IMR-90 (cell line): Measurements from ENCODE around the gene KAT2B. TPM values are rescaled to one million over a fixed set of nuclear protein-coding genes. Genes with fewer than 3 reads are reported as not detected.

Experiments used
- ATAC-seq: fragments of 200-7000 bp; cut with Tn5 transposase; 2 replicates; pipeline ENCODE4 v1.9.1; 2020; ENCODE audit warnings: low read depth, mild to moderate bottlenecking, moderate library complexity
- BruUV-seq: library from RNA; stranded (reverse); fragments of 400-500 nt; replicated peaks from 2 replicates; lab custom pipeline; 2021; lab: Mats Ljungman, UMichigan
- CTCF ChIA-PET: fragments of 300-600 bp; formaldehyde crosslinking; extraction: SDS; loops from one replicate; lab custom pipeline; 2021; ENCODE audit warnings: antibody characterized with exemption; lab: Yijun Ruan, JAX
- POLR2A ChIA-PET: fragments of 300-600 bp; sonication (Branson Sonifier 250); formaldehyde crosslinking; loops from one replicate; lab custom pipeline; 2022; ENCODE audit warnings: antibody characterized with exemption; ENCODE audit not compliant: unreplicated experiment; lab: Charles Lee
- DNase-seq: peaks from one replicate; pipeline ENCODE4 v3.0.0; 2013
- H2AFZ ChIP-seq: replicated peaks from 2 replicates; pipeline ENCODE3; 2013; ENCODE audit warnings: low read length, mild to moderate bottlenecking; ENCODE audit not compliant: poor library complexity
- H2AK5ac ChIP-seq: 2 replicates; pipeline ENCODE4 v1.6.1; 2013; ENCODE audit warnings: low read depth, low read length, inconsistent platforms
- H2AK9ac ChIP-seq: replicated peaks from 2 replicates; pipeline ENCODE3; 2013; ENCODE audit warnings: mild to moderate bottlenecking, low read depth, low read length, moderate library complexity; ENCODE audit not compliant: poor library complexity
- H2BK120ac ChIP-seq: 2 replicates; pipeline ENCODE4 v1.6.1; 2013; ENCODE audit warnings: low read depth, low read length, inconsistent platforms
- H2BK15ac ChIP-seq: 3 replicates; pipeline ENCODE4 v1.6.1; 2013; ENCODE audit warnings: low read depth, low read length, inconsistent platforms
- H2BK20ac ChIP-seq: 2 replicates; pipeline ENCODE4 v1.6.1; 2013; ENCODE audit warnings: low read depth, mild to moderate bottlenecking, inconsistent platforms, low read length, moderate library complexity
- H2BK5ac ChIP-seq: 2 replicates; pipeline ENCODE4 v1.6.1; 2013; ENCODE audit warnings: mild to moderate bottlenecking, low read depth, low read length, inconsistent platforms; ENCODE audit not compliant: poor library complexity, severe bottlenecking
- H3K14ac ChIP-seq: replicated peaks from 2 replicates; pipeline ENCODE4 v1.6.1; 2013; ENCODE audit warnings: low read depth, low read length, inconsistent platforms
- H3K18ac ChIP-seq: 2 replicates; pipeline ENCODE4 v1.6.1; 2013; ENCODE audit warnings: low read depth, low read length, control low read depth
- H3K23ac ChIP-seq: 2 replicates; pipeline ENCODE4 v1.6.1; 2013; ENCODE audit warnings: low read depth, low read length, inconsistent platforms
- H3K27ac ChIP-seq: 2 replicates; pipeline ENCODE4 v1.5.1; 2013; ENCODE audit warnings: mild to moderate bottlenecking, control low read depth, low read length; ENCODE audit not compliant: insufficient read depth
- H3K27me3 ChIP-seq: 2 replicates; pipeline ENCODE4 v1.6.1; 2013; ENCODE audit warnings: low read length; ENCODE audit not compliant: control insufficient read depth, insufficient read depth
- H3K36me3 ChIP-seq: 2 replicates; pipeline ENCODE4 v1.6.1; 2013; ENCODE audit warnings: low read length, mixed read lengths; ENCODE audit not compliant: control insufficient read depth, insufficient read depth
- H3K4ac ChIP-seq: 2 replicates; pipeline ENCODE4 v1.6.1; 2013; ENCODE audit warnings: low read depth, low read length, inconsistent platforms
- H3K4me1 ChIP-seq: 2 replicates; pipeline ENCODE4 v1.6.1; 2013; ENCODE audit warnings: low read length, mixed read lengths; ENCODE audit not compliant: control insufficient read depth, insufficient read depth
- H3K4me2 ChIP-seq: 2 replicates; pipeline ENCODE4 v1.6.1; 2013; ENCODE audit warnings: low read depth, mild to moderate bottlenecking, control low read depth, low read length, moderate library complexity
- H3K4me3 ChIP-seq: 2 replicates; pipeline ENCODE4 v1.5.1; 2013; ENCODE audit warnings: low read depth, mild to moderate bottlenecking, control low read depth, low read length, moderate library complexity; ENCODE audit not compliant: insufficient read depth
- H3K56ac ChIP-seq: 2 replicates; pipeline ENCODE4 v1.6.1; 2013; ENCODE audit warnings: low read length, inconsistent platforms; ENCODE audit not compliant: insufficient read depth; ENCODE audit errors: extremely low read depth
- H3K79me1 ChIP-seq, 2 experiments: 2 replicates each; pipeline ENCODE4 v1.6.1; 2013; ENCODE audit warnings: low read length in 2 of 2, inconsistent platforms in 1 of 2, low read depth in 1 of 2
- H3K9ac ChIP-seq: 2 replicates; pipeline ENCODE4 v1.6.1; 2013; ENCODE audit warnings: low read depth, low read length, control low read depth
- H3K9me1 ChIP-seq: 2 replicates; pipeline ENCODE4 v1.6.1; 2013; ENCODE audit warnings: low read length, inconsistent platforms; ENCODE audit not compliant: insufficient read depth
- H3K9me3 ChIP-seq: 2 replicates; pipeline ENCODE4 v1.6.1; 2013; ENCODE audit warnings: low read length; ENCODE audit not compliant: control insufficient read depth, insufficient read depth
- H4K20me1 ChIP-seq: 2 replicates; pipeline ENCODE4 v1.6.1; 2013; ENCODE audit warnings: low read length, inconsistent platforms; ENCODE audit not compliant: insufficient read depth
- H4K5ac ChIP-seq: 2 replicates; pipeline ENCODE4 v1.6.1; 2013; ENCODE audit warnings: mild to moderate bottlenecking, low read depth, low read length, control low read depth
- H4K8ac ChIP-seq, 2 experiments: 2 replicates each; pipeline ENCODE4 v1.6.1; 2013; ENCODE audit warnings: low read depth in 2 of 2, low read length in 2 of 2, control low read depth in 1 of 2, inconsistent platforms in 1 of 2
- H4K91ac ChIP-seq: 2 replicates; pipeline ENCODE4 v1.6.1; 2013; ENCODE audit warnings: low read depth, low read length, inconsistent platforms; ENCODE audit not compliant: insufficient read depth
- BHLHE40 ChIP-seq: fragments of 150-350 bp; IDR thresholded peaks from 2 replicates; pipeline ENCODE4 v1.6.1; 2016; ENCODE audit warnings: mild to moderate bottlenecking, low read depth, low read length
- CEBPB ChIP-seq: IDR thresholded peaks from 2 replicates; pipeline ENCODE4 v1.6.1; 2012; ENCODE audit warnings: low read depth, low read length, improper control_type of control experiment
- CHD1 ChIP-seq: IDR thresholded peaks from 2 replicates; pipeline ENCODE4 v1.6.1; 2012; ENCODE audit warnings: low read depth, low read length, improper control_type of control experiment
- ELK1 ChIP-seq: fragments of 150-350 bp; IDR thresholded peaks from 2 replicates; pipeline ENCODE4 v1.6.1; 2016; ENCODE audit warnings: low read depth, mild to moderate bottlenecking, low read length, moderate library complexity, borderline replicate concordance
- FOS ChIP-seq: fragments of 150-350 bp; IDR thresholded peaks from 2 replicates; pipeline ENCODE4 v1.6.1; 2016; ENCODE audit warnings: low read depth, low read length
- MAFK ChIP-seq: IDR thresholded peaks from 2 replicates; pipeline ENCODE4 v1.6.1; 2012; ENCODE audit warnings: low read depth, low read length, improper control_type of control experiment
- MAZ ChIP-seq: IDR thresholded peaks from 2 replicates; pipeline ENCODE4 v1.6.1; 2012; ENCODE audit warnings: low read depth, mild to moderate bottlenecking, low read length, improper control_type of control experiment, moderate library complexity, borderline replicate concordance
- MXI1 ChIP-seq: IDR thresholded peaks from 2 replicates; pipeline ENCODE4 v1.6.1; 2012; ENCODE audit warnings: low read depth, mild to moderate bottlenecking, low read length, moderate library complexity, borderline replicate concordance
- NFE2L2 ChIP-seq: fragments of 150-350 bp; IDR thresholded peaks from 2 replicates; pipeline ENCODE4 v1.6.1; 2016; ENCODE audit warnings: low read depth, mild to moderate bottlenecking, low read length
- POLR2A ChIP-seq: IDR thresholded peaks from 2 replicates; pipeline ENCODE4 v1.6.1; 2012; ENCODE audit warnings: mild to moderate bottlenecking, low read depth, low read length
- RAD21 ChIP-seq: IDR thresholded peaks from 2 replicates; pipeline ENCODE4 v1.6.1; 2012; ENCODE audit warnings: low read length, improper control_type of control experiment
- RCOR1 ChIP-seq: IDR thresholded peaks from 2 replicates; pipeline ENCODE4 v1.6.1; 2012; ENCODE audit warnings: mild to moderate bottlenecking, low read length, improper control_type of control experiment; ENCODE audit not compliant: insufficient replicate concordance
- RFX5 ChIP-seq: IDR thresholded peaks from 2 replicates; pipeline ENCODE4 v1.8.0; 2012; ENCODE audit warnings: low read depth, mild to moderate bottlenecking, low read length, moderate library complexity
- SMC3 ChIP-seq: fragments of 150-350 bp; IDR thresholded peaks from 2 replicates; pipeline ENCODE4 v1.6.1; 2016; ENCODE audit warnings: low read depth, mild to moderate bottlenecking, antibody characterized with exemption, low read length, moderate library complexity
- USF2 ChIP-seq: fragments of 150-350 bp; IDR thresholded peaks from 2 replicates; pipeline ENCODE4 v1.6.1; 2017; ENCODE audit warnings: mild to moderate bottlenecking, antibody characterized with exemption, low read length, low read depth
- WGBS, 2 experiments: methylation state at CpG; one replicate each; pipeline versions ENCODE4 v1.1.5 to v1.1.7; 2013; ENCODE audit warnings: missing lambda C conversion rate in 2 of 2; ENCODE audit not compliant: insufficient read length in 1 of 2; ENCODE audit errors: extremely low coverage in 2 of 2; 5-methylcytosine and 5-hydroxymethylcytosine counted together
- dilution Hi-C: fragments of 300-500 bp; cut with HindIII; formaldehyde crosslinking; loops from one replicate; pipeline ENCODE4 v1.14.3; 2018; ENCODE audit warnings: low sequenced_read_pairs; ENCODE audit not compliant: unreplicated experiment
- in situ Hi-C: fragments of 300-500 bp; cut with MboI; formaldehyde crosslinking; loops from 3 replicates; pipeline ENCODE4 v1.14.3; 2019; ENCODE audit warnings: low sequenced_read_pairs, inconsistent platforms, mixed read lengths
- intact Hi-C: fragments of 100-400 bp; cut with micrococcal nuclease; formaldehyde crosslinking; loops from 2 replicates; pipeline ENCODE4 v1.10.0; 2022
- polyA plus RNA-seq, 3 experiments: library from polyadenylated mRNA; depleted of rRNA; stranded (reverse); fragments of >200 nt; gene quantifications; 2 replicates each; pipeline ENCODE4 v1.2.3, GENCODE V29; 2012; ENCODE audit warnings: low replicate concordance in 1 of 3
- total RNA-seq: library from RNA; depleted of rRNA; stranded (reverse); fragments of >200 nt; gene quantifications from 2 replicates; pipeline ENCODE4 v1.2.3, GENCODE V29; 2012
- TF ChIP-seq, protein P1 (sequence below): conservative IDR thresholded peaks from 2 replicates; pipeline ENCODE4 v1.5.1; 2012; ENCODE audit warnings: mild to moderate bottlenecking, low read depth, low read length, improper control_type of control experiment

The KAT2B gene
- total and polyA plus RNA-seq, 2 of the 4 experiments (the other 2 are of a cell fraction) = 2.0 to 2.2 TPM

- Histone ChIP-seq H2AK9ac (no peak overlapping the region), H3K4me2 (no peak overlapping the region), H3K4me3 (no peak overlapping the region), H3K36me3 (no peaks in the 10 kb centered on the region), H3K4ac (no peak overlapping the region), H4K8ac (no peak overlapping the region), H2BK120ac (no peak overlapping the region), H4K20me1 (no peaks in the 10 kb centered on the region), H2BK5ac (no peak overlapping the region), H2AK5ac (no peak overlapping the region), H2BK15ac (no peak overlapping the region), H3K23ac (no peak overlapping the region), H3K9me3 (no peaks in the 10 kb centered on the region), H3K14ac (no peak overlapping the region), H3K4me1 (peaks cover 1% of the 10 kb centered on the region; the same call in 1 of the 2 replicates), H3K79me1 (no peaks in the 10 kb centered on the region), H2AFZ (no peak overlapping the region), H3K9me1 (no peaks in the 10 kb centered on the region), H4K91ac (no peak overlapping the region), H3K9ac (no peak overlapping the region), H3K27ac (no peak overlapping the region), H3K27me3 (no peaks in the 10 kb centered on the region), H3K56ac (no peak overlapping the region), H2BK20ac (no peak overlapping the region), H4K5ac (no peak overlapping the region), H3K18ac (no peak overlapping the region)
- POLR2A ChIA-PET = no interaction called here
- in situ Hi-C loops (no loop called here), dilution Hi-C loops (no loop called here), intact Hi-C loops (no loop called here)
- DNase-seq = no peak
- TF ChIP-seq CEBPB (no peak), ELK1 (no peak), SMC3 (no peak), MXI1 (no peak), MAFK (no peak), USF2 (no peak), RCOR1 (no peak), CHD1 (no peak), BHLHE40 (no peak), RFX5 (no peak), RAD21 (no peak), NFE2L2 (no peak), POLR2A (no peak), MAZ (no peak), FOS (no peak)
- TF ChIP-seq, protein P1, sequence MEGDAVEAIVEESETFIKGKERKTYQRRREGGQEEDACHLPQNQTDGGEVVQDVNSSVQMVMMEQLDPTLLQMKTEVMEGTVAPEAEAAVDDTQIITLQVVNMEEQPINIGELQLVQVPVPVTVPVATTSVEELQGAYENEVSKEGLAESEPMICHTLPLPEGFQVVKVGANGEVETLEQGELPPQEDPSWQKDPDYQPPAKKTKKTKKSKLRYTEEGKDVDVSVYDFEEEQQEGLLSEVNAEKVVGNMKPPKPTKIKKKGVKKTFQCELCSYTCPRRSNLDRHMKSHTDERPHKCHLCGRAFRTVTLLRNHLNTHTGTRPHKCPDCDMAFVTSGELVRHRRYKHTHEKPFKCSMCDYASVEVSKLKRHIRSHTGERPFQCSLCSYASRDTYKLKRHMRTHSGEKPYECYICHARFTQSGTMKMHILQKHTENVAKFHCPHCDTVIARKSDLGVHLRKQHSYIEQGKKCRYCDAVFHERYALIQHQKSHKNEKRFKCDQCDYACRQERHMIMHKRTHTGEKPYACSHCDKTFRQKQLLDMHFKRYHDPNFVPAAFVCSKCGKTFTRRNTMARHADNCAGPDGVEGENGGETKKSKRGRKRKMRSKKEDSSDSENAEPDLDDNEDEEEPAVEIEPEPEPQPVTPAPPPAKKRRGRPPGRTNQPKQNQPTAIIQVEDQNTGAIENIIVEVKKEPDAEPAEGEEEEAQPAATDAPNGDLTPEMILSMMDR = no peak
- CTCF ChIA-PET = no interaction called here
- ATAC-seq = no peak
- 100% methylated on average over 1 of the region's 4 CpGs; no CpG with 5 or more reads in 1 of the 2 experiments for WGBS, 2 experiments
- BruUV-seq = no TSS peak
Observed at GRCh38 chr3:20062996-20063395, 22.8 kb downstream of the KAT2B start.
